ENCODE data around the gene AP3S2. TPM values are rescaled to one million over a fixed set of nuclear protein-coding genes. Genes with fewer than 3 reads are reported as not detected.

Gene AP3S2
- total RNA-seq, 2 donors from 2014 or later, result 32.3 to 57.6 TPM

DNA sequence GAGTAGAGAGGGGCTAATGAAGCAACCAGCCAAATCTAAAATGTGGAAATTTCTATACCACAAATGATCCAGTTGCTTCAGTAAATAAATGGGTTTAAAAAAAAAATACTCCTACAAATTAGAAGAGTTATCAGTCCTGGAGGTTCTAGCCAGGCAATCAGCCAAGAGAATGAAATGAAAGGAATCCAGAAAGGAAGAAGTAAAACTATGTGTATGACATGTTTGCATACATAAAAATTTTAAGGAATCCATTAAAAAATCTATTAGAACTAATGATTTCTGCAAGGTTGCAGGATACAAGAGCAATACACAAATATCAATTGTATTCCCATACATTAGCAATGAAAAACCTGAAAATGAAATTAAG, 108.0 kb downstream of the AP3S2 start:
- no peak for DNase-seq
- Histone ChIP-seq H3K4me3 (no peak overlapping the region), H3K36me3 (replicated peaks in 1 of 2; ENCODE audit: insufficient read depth in 1 of 2, low read depth in 2 of 2) (peaks cover 3 to 14% of the 10 kb centered on the region in 2 donors), H3K9me3 (no peaks in the 10 kb centered on the region), H3K4me1 (peaks cover 43% of the 10 kb centered on the region), H3K27ac (peak overlapping the region in 3 of 4 donors; percentile 35 to 69 (median 44)), H3K27me3 (no peaks in the 10 kb centered on the region)
- no peak for ATAC-seq
- TF ChIP-seq CTCF (IDR thresholded peaks at IDR 0.05) (no peak), POLR2A (IDR thresholded peaks at IDR 0.05) (no peak)
- intact Hi-C loops (cut with DNase I), result no loop called here

GRCh38 chr15:89785064-89785773, 108.6 kb downstream of the AP3S2 start:
- H3K36me3 ChIP-seq (replicated peaks in 1 of 2; ENCODE audit: insufficient read depth in 1 of 2, low read depth in 2 of 2), result peaks cover under 1 to 9% of the 10 kb centered on the region in 2 donors
- peak in 1 of 4 donors; percentile 62 for DNase-seq
- no peaks in the 10 kb centered on the region for H3K9me3 ChIP-seq
- WGBS, 2 donors, result 41 to 58% methylated on average over 9 to 12 of the region's 13 CpGs
- ATAC-seq, result no peak
- H3K4me1 ChIP-seq, result peaks cover 43% of the 10 kb centered on the region
- intact Hi-C loops (cut with DNase I), result no loop called here
- TF ChIP-seq CTCF (IDR thresholded peaks at IDR 0.05), result no peak
- no peak for TF ChIP-seq POLR2A (IDR thresholded peaks at IDR 0.05)
- H3K4me3 ChIP-seq, result no peak overlapping the region
- H3K27me3 ChIP-seq, result no peaks in the 10 kb centered on the region
- peak overlapping the region; percentile 35 to 69 (median 50) for H3K27ac ChIP-seq

GRCh38 chr15:89784686-89784960, 109.2 kb downstream of the AP3S2 start:
- 88 to 94% methylated on average over 7 of the region's 7 CpGs for WGBS, 2 donors

GRCh38 chr15:89783861-89784685, 109.7 kb downstream of the AP3S2 start:
- peaks cover 0 to 7% of the 10 kb centered on the region in 2 donors for H3K36me3 ChIP-seq (replicated peaks in 1 of 2; ENCODE audit: insufficient read depth in 1 of 2, low read depth in 2 of 2)

More at GRCh38 chr15:89784686-89784960, 109.2 kb downstream of the AP3S2 start:
- no peak for TF ChIP-seq POLR2A (IDR thresholded peaks at IDR 0.05)
- no peak for TF ChIP-seq CTCF (IDR thresholded peaks at IDR 0.05)
- H3K36me3 ChIP-seq (replicated peaks in 1 of 2; ENCODE audit: insufficient read depth in 1 of 2, low read depth in 2 of 2), result peaks cover 0 to 7% of the 10 kb centered on the region in 2 donors
- ATAC-seq (no peak), DNase-seq (no peak)
- no peak overlapping the region for H3K4me3 ChIP-seq
- H3K4me1 ChIP-seq, result peaks cover 43% of the 10 kb centered on the region
- no peaks in the 10 kb centered on the region for H3K9me3 ChIP-seq
- H3K27ac ChIP-seq, result peak overlapping the region; percentile 35 to 69 (median 54)
- intact Hi-C loops (cut with DNase I), result no loop called here
- no peaks in the 10 kb centered on the region for H3K27me3 ChIP-seq

More at GRCh38 chr15:89783861-89784685, 109.7 kb downstream of the AP3S2 start:
- Histone ChIP-seq H3K4me1 (peaks cover 43% of the 10 kb centered on the region), H3K27me3 (no peaks in the 10 kb centered on the region), H3K4me3 (no peak overlapping the region), H3K9me3 (no peaks in the 10 kb centered on the region), H3K27ac (peak overlapping the region; percentile 36 to 69 (median 54))
- intact Hi-C loops (cut with DNase I), result no loop called here
- TF ChIP-seq CTCF (IDR thresholded peaks at IDR 0.05), result no peak
- peak in 1 of 3 donors; percentile 18 for TF ChIP-seq POLR2A (IDR thresholded peaks at IDR 0.05)
- DNase-seq, result peak in 1 of 4 donors; percentile 22
- 73 to 90% methylated on average over 9 to 15 of the region's 15 CpGs for WGBS, 2 donors
- peak; percentile 11 for ATAC-seq
